Panc1 (cell line): ENCODE data around the gene ZC3H12C. TPM values are rescaled to one million over a fixed set of nuclear protein-coding genes. Genes with fewer than 3 reads are reported as not detected.

Experiments
- ATAC-seq: fragments of 200-7000 bp; cut with Tn5 transposase; 2 replicates; pipeline ENCODE4 v1.9.1; 2020; ENCODE audit warnings: mild to moderate bottlenecking, moderate library complexity
- Bru-seq: library from RNA; stranded (reverse); fragments of 400-500 nt; gene quantifications from one replicate; lab custom pipeline; 2021; lab: Mats Ljungman, UMichigan
- BruChase-seq, 2 experiments: library from RNA; stranded (reverse); fragments of 400-500 nt; gene quantifications; one replicate each; lab custom pipeline; 2021; lab: Mats Ljungman, UMichigan
- BruUV-seq: library from RNA; stranded (reverse); fragments of 400-500 nt; replicated peaks from 2 replicates; lab custom pipeline; 2021; lab: Mats Ljungman, UMichigan
- CTCF ChIA-PET: fragments of 300-600 bp; sonication (Branson Sonifier 250); formaldehyde crosslinking; loops from one replicate; lab custom pipeline; 2022; ENCODE audit warnings: antibody characterized with exemption; lab: Charles Lee
- POLR2A ChIA-PET: fragments of 300-600 bp; sonication (Branson Sonifier 250); formaldehyde crosslinking; loops from one replicate; lab custom pipeline; 2022; ENCODE audit warnings: antibody characterized with exemption; lab: Charles Lee
- DNase-seq: peaks from one replicate; pipeline ENCODE4 v3.0.0-alpha.2; 2010; ENCODE audit warnings: low read depth, low spot score
- H3K27ac ChIP-seq: 2 replicates; pipeline ENCODE4 v1.5.1; 2011; ENCODE audit warnings: mild to moderate bottlenecking, low read length, inconsistent platforms
- H3K27me3 ChIP-seq: fragments of 200-500 bp; sonication (Bioruptor generic); 2 replicates; pipeline ENCODE4 v1.6.0; 2014; ENCODE audit warnings: low read length, inconsistent platforms; ENCODE audit not compliant: control insufficient read depth, insufficient read depth
- H3K36me3 ChIP-seq: fragments of 200-500 bp; sonication (Bioruptor generic); 2 replicates; pipeline ENCODE4 v1.5.1; 2014; ENCODE audit warnings: inconsistent platforms, mild to moderate bottlenecking, low read length, moderate library complexity; ENCODE audit not compliant: control insufficient read depth, insufficient read depth
- H3K4me1 ChIP-seq: 2 replicates; pipeline ENCODE4 v1.5.1; 2011; ENCODE audit warnings: inconsistent platforms, mild to moderate bottlenecking, low read length, moderate library complexity; ENCODE audit not compliant: control insufficient read depth, insufficient read depth
- H3K4me3 ChIP-seq, 2 experiments: 2 replicates each; pipeline ENCODE4 v1.5.1; 2011 to 2012; ENCODE audit warnings: low read depth in 2 of 2, low read length in 2 of 2, mild to moderate bottlenecking in 2 of 2, inconsistent platforms in 1 of 2, moderate library complexity in 1 of 2
- H3K9me3 ChIP-seq: fragments of 200-500 bp; sonication (Bioruptor generic); 2 replicates; pipeline ENCODE4 v1.5.1; 2014; ENCODE audit warnings: low read depth, mild to moderate bottlenecking, inconsistent platforms, low read length, moderate library complexity; ENCODE audit not compliant: control insufficient read depth, insufficient read depth
- CTCF ChIP-seq: fragments of 450-650 bp; IDR thresholded peaks from 2 replicates; pipeline ENCODE4 v1.5.1; 2017; ENCODE audit warnings: mild to moderate bottlenecking
- POLR2AphosphoS5 ChIP-seq: IDR thresholded peaks from 2 replicates; pipeline ENCODE4 v1.6.1; 2012; ENCODE audit warnings: mild to moderate bottlenecking, low read depth, low read length, moderate library complexity
- REST ChIP-seq, 2 experiments: IDR thresholded peaks; 2 replicates each; pipeline ENCODE4 v1.6.1; 2011 to 2012; ENCODE audit warnings: low read depth in 2 of 2, control low read depth in 1 of 2, low read length in 1 of 2, mild to moderate bottlenecking in 1 of 2, moderate library complexity in 1 of 2; ENCODE audit not compliant: insufficient read depth in 1 of 2
- SIN3A ChIP-seq: IDR thresholded peaks from 2 replicates; pipeline ENCODE4 v1.6.1; 2012; ENCODE audit warnings: low read depth, mild to moderate bottlenecking, low read length, moderate library complexity, borderline replicate concordance; ENCODE audit not compliant: insufficient read depth
- TCF7L2 ChIP-seq: IDR thresholded peaks from 2 replicates; pipeline ENCODE4 v1.6.1; 2011; ENCODE audit warnings: mild to moderate bottlenecking, low read depth, low read length, inconsistent platforms
- in situ Hi-C: cut with HindIII; loops from 2 replicates; pipeline ENCODE4 v1.10.0; 2016; ENCODE audit warnings: low sequenced_read_pairs, low pct_unique_long_range_greater_than_20kb
- intact Hi-C: fragments of 100-400 bp; cut with micrococcal nuclease; formaldehyde crosslinking; loops from one replicate; pipeline ENCODE4 v1.10.0; 2022; ENCODE audit not compliant: unreplicated experiment
- long read RNA-seq: library from polyadenylated mRNA; unstranded; transcript quantifications from one replicate; pipeline ENCODE4 v2.0.0, GENCODE V29; 2021; ENCODE audit not compliant: unreplicated experiment
- polyA plus RNA-seq: library from polyadenylated mRNA; unstranded; fragments of >200 nt; gene quantifications from one replicate; pipeline ENCODE4 v1.2.1, GENCODE V29; 2012; ENCODE audit warnings: missing spikeins; ENCODE audit not compliant: insufficient read length
- total RNA-seq: library from RNA; stranded (reverse); gene quantifications from one replicate; pipeline ENCODE4 v1.2.1, GENCODE V29; 2021; ENCODE audit not compliant: unreplicated experiment

Gene ZC3H12C
- total RNA-seq, result 13.5 TPM
- polyA plus RNA-seq, result 4.2 TPM
- percentile 89 among the genes with signal in this experiment for Bru-seq, nascent RNA
- BruChase-seq, experiment 1, labeled RNA remaining after a 2-hour chase, result percentile 92 among the genes with signal in this experiment
- percentile 77 among the genes with signal in this experiment for BruChase-seq, experiment 2, labeled RNA remaining after a 6-hour chase
- long read RNA-seq, full-length matches to known transcripts, result 1 of 13 reads
- long read RNA-seq, partial matches to known transcripts, result 0 of 13 reads
- long read RNA-seq, other reads (novel, unspliced or antisense), result 12 of 13 reads

GRCh38 chr11:110092515-110093406 is at the start of gene ZC3H12C:
TSS of gene ZC3H12C (plus strand) at chr11:110093392. CDS start at chr11:110093412, 20 bp downstream.
- peak within 1 kb of the TSS; percentile 86 for H3K27ac ChIP-seq
- TF ChIP-seq SIN3A (no peak; the same call in 1 of the 2 replicates), CTCF (peak; percentile 79), POLR2AphosphoS5 (peak; percentile 74; the same call in 1 of the 2 replicates)
- intact Hi-C loops (loop anchor here (5.0 kb wide), 1 partner anchor 145 kb away; no protein-coding TSS in a partner anchor), in situ Hi-C loops (no loop called here)
- peaks cover 8% of the 10 kb centered on the region; the same call in 1 of the 2 replicates for H3K27me3 ChIP-seq
- no peaks in the 10 kb centered on the region for H3K36me3 ChIP-seq
- ChIA-PET POLR2A (interaction anchor here (0.6 kb wide), 2 partner anchors 343 to 366 kb away, joined by 4 to 6 read pairs; no protein-coding TSS in a partner anchor), CTCF (interaction anchor here (0.7 kb wide), 1 partner anchor 160 kb away, joined by 4 read pairs; no protein-coding TSS in a partner anchor)
- H3K4me3 ChIP-seq, result peak within 1 kb of the TSS; percentile 70 to 72
- peak; percentile 89 for ATAC-seq
- BruUV-seq, result no TSS peak
- H3K9me3 ChIP-seq, result no peaks in the 10 kb centered on the region
- peaks cover 36% of the 10 kb centered on the region for H3K4me1 ChIP-seq
- DNase-seq, result peak; percentile 72

- no peaks in the 10 kb centered on the region for H3K9me3 ChIP-seq
- in situ Hi-C loops, result no loop called here
- CTCF ChIA-PET, result no interaction called here
- H3K36me3 ChIP-seq, result no peaks in the 10 kb centered on the region
- POLR2A ChIA-PET, result no interaction called here
- BruUV-seq, result no TSS peak
- no peak overlapping the region for H3K27ac ChIP-seq
- ATAC-seq, result no peak
- TF ChIP-seq TCF7L2, result no peak
- no peak for TF ChIP-seq REST (IDR thresholded peaks at IDR 0.05; ENCODE audit: insufficient read depth in 1 of 2, low read depth in 2 of 2, low read length in 1 of 2)
- no peak for TF ChIP-seq POLR2AphosphoS5
- TF ChIP-seq CTCF, result no peak
- TF ChIP-seq SIN3A, result no peak
- intact Hi-C loops, result no loop called here
- no peak overlapping the region for H3K4me3 ChIP-seq
- DNase-seq, result no peak
- H3K4me1 ChIP-seq, result no peaks in the 10 kb centered on the region
- no peaks in the 10 kb centered on the region for H3K27me3 ChIP-seq
Measured at GRCh38 chr11:110044226-110044968, 48.8 kb upstream of the ZC3H12C start.
